ENCODE measurements around the gene OR51E1.
A peak's percentile ranks its signal among the peaks of the same experiment; 100 is the strongest.

OR51E1 gene

DNA sequence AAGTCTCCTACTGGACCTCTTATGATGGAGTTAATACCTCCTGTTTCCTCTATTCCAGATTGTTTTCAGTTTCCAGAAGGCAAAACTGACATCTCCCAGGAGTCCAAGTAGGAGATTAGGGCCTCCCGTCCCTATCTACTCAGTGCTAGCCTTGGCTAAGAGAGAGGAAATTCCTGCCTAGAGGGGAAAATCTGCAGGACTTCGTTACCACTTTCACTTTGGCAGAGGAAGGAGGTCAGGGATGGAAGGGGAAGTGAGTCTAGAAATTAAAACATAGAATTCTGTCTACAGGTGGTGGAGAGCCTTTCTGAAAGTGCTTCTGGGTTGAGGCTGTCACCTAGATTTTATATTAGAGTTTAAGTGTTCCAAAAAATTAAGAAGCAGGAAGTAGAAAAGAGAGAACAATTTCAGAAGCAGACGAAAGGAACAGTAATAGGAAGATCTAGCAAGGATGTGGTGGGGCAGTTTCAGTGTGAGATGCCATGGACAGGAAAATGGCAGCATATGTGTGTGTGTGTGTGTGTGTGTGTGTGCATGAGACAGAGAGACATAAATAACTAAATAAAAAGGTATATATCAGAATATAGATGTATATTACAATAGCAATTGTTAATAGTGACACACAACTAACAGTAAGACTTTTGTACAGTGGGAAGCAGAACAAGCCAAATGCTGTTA, 33.4 kb upstream of the OR51E1 start:
- no peak overlapping the region for H3K4me3 ChIP-seq (ENCODE audit: low read depth, low read length)
- TF ChIP-seq, protein P1, sequence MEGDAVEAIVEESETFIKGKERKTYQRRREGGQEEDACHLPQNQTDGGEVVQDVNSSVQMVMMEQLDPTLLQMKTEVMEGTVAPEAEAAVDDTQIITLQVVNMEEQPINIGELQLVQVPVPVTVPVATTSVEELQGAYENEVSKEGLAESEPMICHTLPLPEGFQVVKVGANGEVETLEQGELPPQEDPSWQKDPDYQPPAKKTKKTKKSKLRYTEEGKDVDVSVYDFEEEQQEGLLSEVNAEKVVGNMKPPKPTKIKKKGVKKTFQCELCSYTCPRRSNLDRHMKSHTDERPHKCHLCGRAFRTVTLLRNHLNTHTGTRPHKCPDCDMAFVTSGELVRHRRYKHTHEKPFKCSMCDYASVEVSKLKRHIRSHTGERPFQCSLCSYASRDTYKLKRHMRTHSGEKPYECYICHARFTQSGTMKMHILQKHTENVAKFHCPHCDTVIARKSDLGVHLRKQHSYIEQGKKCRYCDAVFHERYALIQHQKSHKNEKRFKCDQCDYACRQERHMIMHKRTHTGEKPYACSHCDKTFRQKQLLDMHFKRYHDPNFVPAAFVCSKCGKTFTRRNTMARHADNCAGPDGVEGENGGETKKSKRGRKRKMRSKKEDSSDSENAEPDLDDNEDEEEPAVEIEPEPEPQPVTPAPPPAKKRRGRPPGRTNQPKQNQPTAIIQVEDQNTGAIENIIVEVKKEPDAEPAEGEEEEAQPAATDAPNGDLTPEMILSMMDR (IDR thresholded peaks at IDR 0.05; ENCODE audit: low read depth, low read length, missing control alignments), result no peak
- DNase-seq, result no peak

DNA sequence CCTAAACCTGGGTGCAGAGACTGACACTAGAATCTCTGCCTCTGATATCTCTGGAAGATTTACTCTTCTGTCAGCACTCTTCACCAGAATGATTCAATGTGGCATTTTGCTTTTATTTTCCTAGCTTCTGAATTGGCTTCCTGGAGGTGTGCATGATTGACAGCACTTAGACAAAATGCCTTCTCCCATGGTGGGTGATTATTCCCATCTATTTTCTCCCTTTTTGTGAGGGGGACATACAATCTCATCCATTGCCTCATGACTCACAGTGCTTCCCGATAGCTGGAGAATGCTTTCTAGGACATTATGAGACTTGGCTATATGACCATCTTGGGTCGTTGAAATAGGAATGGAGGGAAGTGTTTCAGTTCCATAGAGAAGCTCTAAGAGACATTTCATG, 31.8 kb upstream of the OR51E1 start:
- TF ChIP-seq, protein P1 (IDR thresholded peaks at IDR 0.05; ENCODE audit: low read depth, low read length, missing control alignments), result no peak
- in situ Hi-C loops (cut with HindIII; ENCODE audit: low pct_ligation_motif_present, low sequenced_read_pairs), result no loop called here
- Histone ChIP-seq H3K27ac (no peak overlapping the region), H3K4me3 (ENCODE audit: low read depth, low read length) (no peak overlapping the region), H3K36me3 (replicated peaks) (no peaks in the 10 kb centered on the region), H3K27me3 (replicated peaks) (no peaks in the 10 kb centered on the region)
- DNase-seq, result no peak

More for the DNA sequence above, 33.4 kb upstream of the OR51E1 start:
- Histone ChIP-seq H3K27me3 (replicated peaks) (no peaks in the 10 kb centered on the region), H3K36me3 (replicated peaks) (no peaks in the 10 kb centered on the region), H3K27ac (no peak overlapping the region)
- in situ Hi-C loops (cut with HindIII; ENCODE audit: low pct_ligation_motif_present, low sequenced_read_pairs), result no loop called here

DNA sequence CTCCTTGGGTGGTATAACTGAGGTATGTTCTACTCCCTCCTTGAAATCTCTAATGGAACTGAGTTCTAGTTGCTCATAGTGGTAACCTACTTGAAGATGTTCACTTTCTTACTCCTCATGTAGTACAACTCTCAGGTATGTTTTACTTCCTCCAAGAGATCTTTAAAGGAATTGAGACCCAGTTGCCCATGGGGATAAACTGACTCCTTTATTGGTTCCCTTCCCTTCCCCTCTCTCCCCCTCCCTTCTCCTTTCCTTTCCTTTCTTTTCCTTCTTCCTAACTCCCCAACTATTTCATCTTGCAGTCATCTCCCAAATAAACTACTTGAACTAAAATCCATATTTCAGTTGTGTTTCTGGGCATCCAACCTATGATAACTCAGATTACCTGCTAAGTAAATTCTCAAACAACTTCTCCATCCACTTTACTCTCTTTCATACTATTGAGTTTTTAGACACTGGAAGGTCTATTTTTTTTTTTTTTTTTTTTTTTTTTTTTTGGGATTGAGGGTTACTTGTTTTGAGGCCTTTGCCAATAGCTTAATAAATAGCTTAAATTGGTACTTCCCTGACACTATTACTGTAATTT, 27.8 kb upstream of the OR51E1 start:
- TF ChIP-seq, protein P1 (IDR thresholded peaks at IDR 0.05; ENCODE audit: low read depth, low read length, missing control alignments), result no peak
- Histone ChIP-seq H3K27ac (no peak overlapping the region), H3K27me3 (replicated peaks) (no peaks in the 10 kb centered on the region), H3K36me3 (replicated peaks) (no peaks in the 10 kb centered on the region), H3K4me3 (ENCODE audit: low read depth, low read length) (no peak overlapping the region)
- in situ Hi-C loops (cut with HindIII; ENCODE audit: low pct_ligation_motif_present, low sequenced_read_pairs), result no loop called here
- DNase-seq, result no peak

DNA sequence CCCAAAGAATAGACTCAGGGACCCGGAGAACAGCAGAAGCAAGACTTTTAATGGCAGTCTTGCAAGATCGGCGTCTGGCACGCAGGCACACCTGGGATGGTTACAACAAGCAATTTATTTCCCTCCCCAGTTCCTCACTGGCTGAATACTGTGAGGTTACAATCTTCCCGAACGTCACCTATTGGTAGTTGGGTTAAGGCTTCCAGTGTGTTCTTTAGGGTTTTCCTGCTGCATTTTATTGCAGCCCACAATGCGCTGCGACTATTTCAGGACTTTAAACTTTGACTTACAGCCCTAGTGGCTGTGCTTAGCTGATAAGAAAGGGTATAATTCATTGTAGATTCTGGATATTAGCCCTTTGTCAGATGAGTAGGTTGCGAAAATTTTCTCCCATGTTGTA, 24.3 kb upstream of the OR51E1 start:
- in situ Hi-C loops (cut with HindIII; ENCODE audit: low pct_ligation_motif_present, low sequenced_read_pairs), result no loop called here
- TF ChIP-seq, protein P1 (IDR thresholded peaks at IDR 0.05; ENCODE audit: low read depth, low read length, missing control alignments), result no peak
- H3K27ac ChIP-seq, result no peak overlapping the region
- DNase-seq, result no peak
- no peaks in the 10 kb centered on the region for H3K27me3 ChIP-seq (replicated peaks)
- no peaks in the 10 kb centered on the region for H3K36me3 ChIP-seq (replicated peaks)
- H3K4me3 ChIP-seq (ENCODE audit: low read depth, low read length), result no peak overlapping the region

DNA sequence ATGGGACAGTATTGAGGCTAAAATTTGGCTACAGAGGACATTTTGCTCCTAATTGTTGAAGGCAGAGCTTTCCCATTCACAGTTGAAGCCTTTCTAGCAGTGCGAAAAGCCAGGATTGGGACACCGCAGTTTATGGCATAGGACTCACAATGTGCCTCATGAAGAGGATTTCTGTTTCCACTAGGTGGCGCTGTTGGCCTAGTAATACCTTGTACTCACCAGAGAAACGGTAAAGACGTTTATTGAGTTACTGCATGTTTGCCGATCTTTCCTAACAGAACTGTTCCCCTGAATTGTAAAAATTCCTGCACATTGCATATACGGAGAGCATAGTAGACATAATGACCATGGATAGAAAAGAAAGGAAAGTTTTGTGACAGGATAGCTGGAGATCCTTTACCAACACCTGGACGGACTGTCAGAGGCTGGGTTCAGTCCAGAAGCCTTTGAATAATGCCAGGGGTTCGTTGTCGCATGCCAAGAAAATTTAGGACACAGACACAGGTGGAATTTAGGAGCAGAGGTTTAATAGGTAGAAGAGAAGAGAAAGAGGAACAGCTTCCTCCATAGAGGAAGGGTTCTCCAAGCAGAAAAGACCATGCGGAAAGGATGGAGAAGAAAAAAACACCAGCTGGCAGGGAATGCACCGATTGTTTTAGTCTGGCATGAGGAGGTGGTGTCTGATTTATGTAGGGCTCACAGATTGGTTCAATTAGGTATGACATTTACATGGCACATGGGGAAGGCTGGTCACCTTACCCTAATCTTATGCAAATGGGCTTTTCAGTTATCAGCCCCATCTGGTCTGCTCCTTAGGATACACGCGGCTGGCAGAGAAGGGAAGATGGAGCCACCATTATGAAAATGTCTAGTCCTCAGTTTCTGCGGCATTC, 17.3 kb upstream of the OR51E1 start:
- DNase-seq, result peak; percentile 81
- in situ Hi-C loops (cut with HindIII; ENCODE audit: low pct_ligation_motif_present, low sequenced_read_pairs), result no loop called here
- TF ChIP-seq, protein P1 (IDR thresholded peaks at IDR 0.05; ENCODE audit: low read depth, low read length, missing control alignments), result peak; percentile 74
- Histone ChIP-seq H3K27me3 (replicated peaks) (no peaks in the 10 kb centered on the region), H3K4me3 (ENCODE audit: low read depth, low read length) (no peak overlapping the region), H3K36me3 (replicated peaks) (no peaks in the 10 kb centered on the region), H3K27ac (no peak overlapping the region)
